NCI-H2196 (cell line): ENCODE measurements around the gene CFAP119.

ENCODE experiments used
- DNase-seq: peaks from one replicate; lab custom pipeline; 2025; ENCODE audit not compliant: unreplicated experiment; lab: John Stamatoyannopoulos, UW

CFAP119 gene

DNA sequence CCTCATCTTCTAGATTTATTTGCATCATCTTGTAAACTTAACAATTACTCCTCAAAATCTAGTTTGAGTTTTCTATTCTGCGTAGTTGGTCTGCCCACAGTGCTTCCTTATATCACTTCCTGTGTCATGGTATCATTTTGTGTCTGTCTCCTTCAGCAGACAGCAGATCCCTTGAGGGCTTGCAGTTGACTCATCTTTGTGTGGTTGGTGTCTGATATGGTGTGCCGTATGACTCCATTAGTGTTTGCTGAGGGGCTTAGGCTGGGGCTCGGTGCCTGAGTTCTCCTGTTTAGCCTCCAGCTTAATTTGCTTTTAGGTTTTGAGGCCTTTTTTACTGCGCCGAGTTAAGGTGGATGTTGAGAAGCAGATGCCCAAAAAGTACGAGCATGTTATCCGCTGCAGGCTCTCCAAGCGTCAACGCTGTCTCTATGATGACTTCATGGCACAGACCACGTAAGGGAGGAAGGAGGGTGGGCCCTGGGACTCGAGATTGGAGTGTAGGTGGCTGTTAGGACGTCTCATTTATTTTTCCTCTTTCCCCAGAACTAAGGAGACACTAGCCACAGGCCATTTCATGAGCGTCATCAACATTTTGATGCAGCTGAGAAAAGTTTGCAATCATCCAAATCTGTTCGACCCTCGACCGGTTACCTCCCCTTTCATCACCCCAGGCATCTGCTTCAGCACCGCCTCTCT lies 46.0 kb downstream of the CFAP119 start:
- no peak for DNase-seq

DNA sequence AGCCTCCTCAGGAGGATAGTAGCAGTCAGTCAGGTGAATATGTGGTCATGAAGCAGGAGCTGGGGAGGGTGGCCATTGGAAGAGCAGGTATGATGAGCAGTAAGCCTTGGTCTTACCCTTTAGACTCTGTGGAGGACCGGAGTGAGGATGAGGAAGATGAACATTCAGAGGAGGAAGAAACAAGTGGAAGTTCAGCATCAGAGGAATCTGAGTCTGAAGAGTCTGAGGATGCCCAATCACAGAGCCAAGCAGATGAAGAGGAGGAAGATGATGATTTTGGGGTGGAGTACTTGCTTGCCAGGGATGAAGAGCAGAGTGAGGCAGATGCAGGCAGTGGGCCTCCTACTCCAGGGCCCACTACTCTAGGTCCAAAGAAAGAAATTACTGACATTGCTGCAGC lies 50.1 kb downstream of the CFAP119 start:
- no peak for DNase-seq

DNA sequence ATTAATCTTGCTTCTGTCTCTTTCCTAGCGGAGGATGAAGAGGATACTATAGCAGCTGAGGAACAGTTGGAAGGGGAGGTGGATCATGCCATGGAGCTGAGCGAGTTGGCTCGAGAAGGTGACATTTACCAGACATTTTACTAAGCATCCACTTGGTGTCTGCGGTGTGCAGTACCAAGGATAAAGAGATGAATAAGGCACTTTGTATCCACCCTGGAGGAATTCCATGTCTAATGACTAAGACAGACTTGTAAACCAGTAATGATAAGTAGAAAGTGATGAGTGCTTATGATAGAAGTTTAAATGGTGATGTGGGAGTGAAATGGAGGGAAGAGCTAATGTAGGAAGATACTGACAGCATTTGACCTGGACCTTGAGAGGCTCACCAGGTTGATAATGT lies 50.9 kb downstream of the CFAP119 start:
- no peak for DNase-seq
